Caco-2 (cell line): ENCODE data around the gene ERN2. TPM values are rescaled to one million over a fixed set of nuclear protein-coding genes. Genes with fewer than 3 reads are reported as not detected.

ENCODE experiments used
- BruUV-seq: library from RNA; stranded (reverse); fragments of 400-500 nt; replicated peaks from 2 replicates; lab custom pipeline; 2021; lab: Mats Ljungman, UMichigan
- CTCF ChIA-PET: fragments of 300-600 bp; sonication (Branson Sonifier 250); formaldehyde crosslinking; loops from one replicate; lab custom pipeline; 2022; ENCODE audit warnings: antibody characterized with exemption; lab: Charles Lee
- POLR2A ChIA-PET: fragments of 300-600 bp; sonication (Branson Sonifier 250); formaldehyde crosslinking; loops from one replicate; lab custom pipeline; 2022; ENCODE audit warnings: antibody characterized with exemption; lab: Charles Lee
- DNase-seq, 2 experiments: peaks; one replicate each; pipeline versions ENCODE4 v3.0.0 to v3.0.0-alpha.2; 2020 to 2022
- H3K27me3 ChIP-seq: replicated peaks from 2 replicates; pipeline ENCODE4 v1.6.0; 2011; ENCODE audit warnings: low read length; ENCODE audit not compliant: control insufficient read depth, insufficient read depth
- H3K36me3 ChIP-seq: 2 replicates; pipeline ENCODE4 v1.5.1; 2011; ENCODE audit warnings: low read length; ENCODE audit not compliant: control insufficient read depth, insufficient read depth
- H3K4me1 ChIP-seq: fragments of 250-450 bp; sonication (Bioruptor Pico); 2 replicates; pipeline ENCODE4 v1.5.1; 2020; ENCODE audit warnings: mild to moderate bottlenecking
- H3K4me3 ChIP-seq: 2 replicates; pipeline ENCODE4 v1.5.1; 2011; ENCODE audit warnings: low read depth, mild to moderate bottlenecking, control low read depth, low read length
- H3K9me3 ChIP-seq: fragments of 250-450 bp; sonication (Bioruptor Pico); 2 replicates; pipeline ENCODE4 v1.5.1; 2020; ENCODE audit warnings: mild to moderate bottlenecking, moderate library complexity
- H3K27ac Mint-ChIP-seq: one replicate; pipeline ENCODE4 v1.8.0; 2022; ENCODE audit warnings: mixed read lengths; ENCODE audit not compliant: unreplicated experiment
- H3K27me3 Mint-ChIP-seq: one replicate; pipeline ENCODE4 v1.8.0; 2022; ENCODE audit warnings: mixed read lengths; ENCODE audit not compliant: insufficient read depth, unreplicated experiment
- H3K36me3 Mint-ChIP-seq: one replicate; pipeline ENCODE4 v1.8.0; 2022; ENCODE audit warnings: mild to moderate bottlenecking, mixed read lengths; ENCODE audit not compliant: insufficient read depth, unreplicated experiment
- H3K4me1 Mint-ChIP-seq: one replicate; pipeline ENCODE4 v1.8.0; 2022; ENCODE audit warnings: low read depth, mixed read lengths; ENCODE audit not compliant: unreplicated experiment
- H3K4me3 Mint-ChIP-seq: one replicate; pipeline ENCODE4 v1.8.0; 2022; ENCODE audit warnings: mild to moderate bottlenecking, moderate library complexity, mixed read lengths; ENCODE audit not compliant: unreplicated experiment
- H3K9me3 Mint-ChIP-seq: one replicate; pipeline ENCODE4 v1.8.0; 2022; ENCODE audit warnings: mixed read lengths; ENCODE audit not compliant: unreplicated experiment
- CTCF ChIP-seq, 2 experiments: fragments of 200-600 bp in 1 of 2; IDR thresholded peaks; 1 replicate in 1 of 2; 2 replicates in 1 of 2; pipeline versions ENCODE4 v1.5.1 to v1.8.0; 2011 to 2022; ENCODE audit warnings: antibody characterized with exemption in 1 of 2, control low read depth in 1 of 2, inconsistent platforms in 1 of 2, low read depth in 1 of 2, low read length in 1 of 2, mild to moderate bottlenecking in 1 of 2, moderate library complexity in 1 of 2; ENCODE audit not compliant: insufficient read depth in 1 of 2, severe bottlenecking in 1 of 2, unreplicated experiment in 1 of 2
- intact Hi-C: fragments of 100-400 bp; cut with micrococcal nuclease; formaldehyde crosslinking; loops from one replicate; pipeline ENCODE4 v1.10.0; 2022; ENCODE audit not compliant: unreplicated experiment
- total RNA-seq: library from RNA; stranded (reverse); gene quantifications from 2 replicates; pipeline ENCODE4 v1.2.3, GENCODE V29; 2022

ERN2 gene
- total RNA-seq, 1 experiment from 2014 or later, result not detected

- POLR2A ChIA-PET, result no interaction called here
Measured at GRCh38 chr16:23701045-23701444, 12.0 kb downstream of the ERN2 start.

GRCh38 chr16:23700509-23700908 lies 12.5 kb downstream of the ERN2 start:
- Histone ChIP-seq H3K36me3 (no peaks in the 10 kb centered on the region), H3K4me1 (no peaks in the 10 kb centered on the region), H3K4me3 (no peak overlapping the region), H3K9me3 (no peaks in the 10 kb centered on the region), H3K27me3 (no peaks in the 10 kb centered on the region)
- DNase-seq, result peak in 1 of 2 experiments; percentile 10
- Mint-ChIP-seq H3K36me3 (no peaks in the 10 kb centered on the region), H3K27me3 (no peaks in the 10 kb centered on the region), H3K4me1 (no peaks in the 10 kb centered on the region), H3K27ac (no peak overlapping the region), H3K9me3 (peaks cover 14% of the 10 kb centered on the region), H3K4me3 (no peak overlapping the region)
- ChIA-PET POLR2A (no interaction called here), CTCF (no interaction called here)
- TF ChIP-seq CTCF (IDR thresholded peaks at IDR 0.05; ENCODE audit: insufficient read depth in 1 of 2, low read depth in 1 of 2, low read length in 1 of 2, severe bottlenecking in 1 of 2, unreplicated experiment in 1 of 2), result no peak
- intact Hi-C loops, result no loop called here
- no TSS peak for BruUV-seq

More at GRCh38 chr16:23701045-23701444, 12.0 kb downstream of the ERN2 start:
- DNase-seq, result no peak
- H3K9me3 Mint-ChIP-seq, result peaks cover 14% of the 10 kb centered on the region
- no peaks in the 10 kb centered on the region for H3K4me1 ChIP-seq
- H3K36me3 Mint-ChIP-seq, result no peaks in the 10 kb centered on the region
- H3K27ac Mint-ChIP-seq, result no peak overlapping the region
- no peaks in the 10 kb centered on the region for H3K9me3 ChIP-seq
- BruUV-seq, result no TSS peak
- CTCF ChIA-PET, result no interaction called here
- no peak overlapping the region for H3K4me3 ChIP-seq
- no peaks in the 10 kb centered on the region for H3K4me1 Mint-ChIP-seq
- TF ChIP-seq CTCF (IDR thresholded peaks at IDR 0.05; ENCODE audit: insufficient read depth in 1 of 2, low read depth in 1 of 2, low read length in 1 of 2, severe bottlenecking in 1 of 2, unreplicated experiment in 1 of 2), result no peak
- H3K27me3 Mint-ChIP-seq, result no peaks in the 10 kb centered on the region
- no peaks in the 10 kb centered on the region for H3K36me3 ChIP-seq
- intact Hi-C loops, result no loop called here
- no peak overlapping the region for H3K4me3 Mint-ChIP-seq
- H3K27me3 ChIP-seq, result no peaks in the 10 kb centered on the region

- DNase-seq, result no peak
- intact Hi-C loops, result no loop called here
- Histone ChIP-seq H3K9me3 (no peaks in the 10 kb centered on the region), H3K4me1 (no peaks in the 10 kb centered on the region), H3K4me3 (no peak overlapping the region), H3K27me3 (no peaks in the 10 kb centered on the region), H3K36me3 (no peaks in the 10 kb centered on the region)
- BruUV-seq, result no TSS peak
- POLR2A ChIA-PET, result no interaction called here
- H3K27ac Mint-ChIP-seq, result no peak overlapping the region
- CTCF ChIA-PET, result no interaction called here
- no peak overlapping the region for H3K4me3 Mint-ChIP-seq
- H3K9me3 Mint-ChIP-seq, result peaks cover 14% of the 10 kb centered on the region
- H3K4me1 Mint-ChIP-seq, result no peaks in the 10 kb centered on the region
- no peak for TF ChIP-seq CTCF (IDR thresholded peaks at IDR 0.05; ENCODE audit: insufficient read depth in 1 of 2, low read depth in 1 of 2, low read length in 1 of 2, severe bottlenecking in 1 of 2, unreplicated experiment in 1 of 2)
- no peaks in the 10 kb centered on the region for H3K36me3 Mint-ChIP-seq
- H3K27me3 Mint-ChIP-seq, result no peaks in the 10 kb centered on the region
Measured at GRCh38 chr16:23700093-23700492, 12.9 kb downstream of the ERN2 start.
